T-helper 1 cell treated with Interleukin-12 subunit alpha and Interleukin-12 subunit beta and Interleukin-4 antibody, amounts not matched to agents 30 μg/mL and 1 μg/mL, for 36 hours (primary cell): ENCODE data around the gene SOD1.

ENCODE experiments used
- H3K27ac Mint-ChIP-seq: one replicate; pipeline ENCODE4 v1.8.0; 2021; ENCODE audit warnings: mild to moderate bottlenecking, mixed read lengths
- H3K27me3 Mint-ChIP-seq: one replicate; pipeline ENCODE4 v1.8.0; 2021; ENCODE audit warnings: low read depth, mixed read lengths
- H3K36me3 Mint-ChIP-seq: one replicate; pipeline ENCODE4 v1.8.0; 2021; ENCODE audit warnings: low read depth, mixed read lengths
- H3K4me1 Mint-ChIP-seq: one replicate; pipeline ENCODE4 v1.8.0; 2021; ENCODE audit warnings: low read depth, mixed read lengths
- H3K4me3 Mint-ChIP-seq: one replicate; pipeline ENCODE4 v1.8.0; 2021; ENCODE audit warnings: mild to moderate bottlenecking, moderate library complexity, mixed read lengths
- H3K9me3 Mint-ChIP-seq: one replicate; pipeline ENCODE4 v1.8.0; 2021; ENCODE audit warnings: mixed read lengths

The SOD1 gene

DNA sequence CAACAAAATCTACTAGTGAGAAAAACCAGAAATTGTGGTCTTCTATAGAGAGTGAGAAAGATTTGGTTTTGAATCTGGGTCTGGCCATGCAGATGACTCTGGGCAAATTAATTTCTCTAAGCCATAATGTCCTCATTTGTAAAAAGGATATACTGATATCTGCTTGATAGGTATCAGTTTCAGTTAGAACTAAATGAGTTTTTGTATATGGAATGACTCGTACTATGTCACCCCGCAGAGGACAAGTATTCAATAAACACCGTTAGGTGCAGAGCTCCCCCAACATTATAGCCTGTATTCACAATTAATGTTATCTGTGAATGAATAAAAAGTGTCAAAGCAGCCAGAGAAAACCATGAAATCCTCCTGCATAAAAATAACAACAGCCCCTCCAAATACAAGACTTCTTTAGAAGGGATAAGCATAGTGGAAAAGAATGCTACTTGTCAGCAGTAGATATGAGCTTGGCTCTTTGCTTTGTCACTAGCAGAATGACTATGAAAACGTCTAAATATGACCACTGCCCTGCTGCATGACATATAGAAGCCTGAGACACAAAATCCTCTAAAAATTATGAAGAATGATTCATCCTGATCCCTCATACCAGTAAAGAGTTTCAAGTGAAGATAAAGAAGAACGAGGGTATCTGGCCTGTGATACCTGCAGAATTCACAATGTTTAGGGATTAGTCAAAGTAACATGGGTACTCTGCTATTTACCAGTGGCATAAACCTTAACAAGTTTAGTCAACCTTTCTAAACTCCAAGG lies 54.7 kb downstream of the SOD1 start:
- Mint-ChIP-seq H3K9me3 (no peaks in the 10 kb centered on the region), H3K36me3 (peaks cover 2% of the 10 kb centered on the region), H3K27ac (no peak overlapping the region), H3K27me3 (no peaks in the 10 kb centered on the region), H3K4me3 (no peak overlapping the region), H3K4me1 (peaks cover 35% of the 10 kb centered on the region)

DNA sequence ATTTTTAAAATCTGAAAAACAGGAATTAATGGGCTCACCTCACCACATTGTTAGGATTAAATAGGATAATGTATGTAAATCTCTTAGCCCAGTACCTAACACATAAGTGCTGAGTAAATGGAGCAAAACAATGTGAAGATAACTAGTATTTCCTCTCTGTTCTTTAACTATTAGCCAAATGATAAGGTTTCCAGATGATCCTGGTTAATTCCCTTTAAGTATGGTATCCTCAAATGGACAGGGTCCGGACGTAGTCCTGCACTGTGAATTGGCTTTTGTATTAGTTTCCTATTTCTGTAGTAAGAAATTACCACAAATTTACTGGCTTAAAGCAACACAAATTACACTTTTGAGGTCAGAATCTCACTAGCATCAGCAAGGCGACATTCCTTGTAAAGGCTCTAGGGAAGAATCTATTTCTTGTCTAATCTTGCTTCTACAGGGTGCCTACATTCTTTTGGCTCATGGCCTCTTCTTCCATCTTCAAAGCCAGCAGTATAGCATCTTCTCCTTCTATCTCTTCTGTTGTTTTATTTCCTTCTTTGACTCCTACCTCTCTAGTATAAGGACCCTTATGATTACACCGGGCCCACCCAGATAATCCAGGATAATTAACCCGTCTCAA lies 55.4 kb downstream of the SOD1 start:
- peaks cover 28% of the 10 kb centered on the region for H3K4me1 Mint-ChIP-seq
- H3K4me3 Mint-ChIP-seq = no peak overlapping the region

DNA sequence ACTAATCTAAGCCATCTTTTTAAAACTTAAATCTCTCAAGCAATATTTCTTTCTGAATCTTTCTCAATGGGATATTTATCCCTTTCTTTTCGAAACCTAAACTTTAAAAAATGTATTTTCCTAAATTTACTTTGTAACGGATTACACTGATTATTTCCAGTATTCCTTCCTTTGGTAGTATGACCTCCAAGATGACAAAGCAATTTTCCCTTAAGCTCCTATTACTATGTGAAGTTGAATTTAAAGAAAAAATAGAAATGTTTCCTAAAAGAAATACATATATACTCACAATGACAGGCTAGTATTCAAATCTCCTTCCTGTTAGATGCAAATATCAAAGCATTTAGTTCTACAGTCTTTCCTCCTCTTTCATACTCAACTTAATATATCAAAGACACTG lies 56.6 kb downstream of the SOD1 start:
- no peak overlapping the region for H3K4me3 Mint-ChIP-seq
- no peak overlapping the region for H3K27ac Mint-ChIP-seq
- no peaks in the 10 kb centered on the region for H3K27me3 Mint-ChIP-seq
- H3K36me3 Mint-ChIP-seq = peaks cover 2% of the 10 kb centered on the region
- H3K4me1 Mint-ChIP-seq = peaks cover 28% of the 10 kb centered on the region
- no peaks in the 10 kb centered on the region for H3K9me3 Mint-ChIP-seq

More for the DNA sequence above, 55.4 kb downstream of the SOD1 start:
- Mint-ChIP-seq H3K27ac (no peak overlapping the region), H3K27me3 (no peaks in the 10 kb centered on the region), H3K36me3 (peaks cover 3% of the 10 kb centered on the region), H3K9me3 (no peaks in the 10 kb centered on the region)
